HG03139 (cell line): Measurements from ENCODE around the gene TBL1X.

Experiments used
- ATAC-seq: cut with Tn5 transposase; IDR thresholded peaks from one replicate; pipeline ENCODE4 v1.9.1; 2021; ENCODE audit not compliant: unreplicated experiment

The TBL1X gene

DNA sequence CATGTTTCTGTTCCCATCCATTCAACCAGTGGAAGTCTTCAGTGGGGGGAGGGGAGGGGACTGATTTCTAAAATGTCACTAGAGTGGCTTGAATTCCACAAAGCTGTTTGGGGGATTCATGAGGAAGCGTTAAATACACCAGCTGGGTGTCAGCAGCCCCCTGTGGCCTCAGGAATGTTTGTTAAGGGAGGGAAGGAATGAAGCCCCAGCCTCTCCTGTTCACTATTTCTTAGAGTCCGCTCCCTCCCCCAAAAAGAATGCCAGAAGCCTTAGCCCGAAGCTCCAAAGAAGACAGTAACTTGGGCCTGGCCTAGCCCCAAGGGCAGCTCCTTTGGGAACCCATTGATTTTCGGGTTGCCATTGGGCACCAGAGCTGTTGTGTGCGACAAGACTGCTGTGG is 324.7 kb downstream of the TBL1X start:
- no peak for ATAC-seq
